Liver (tissue), 9 donors: ENCODE measurements around the gene FOXL1. TPM values are rescaled to one million over a fixed set of nuclear protein-coding genes. Genes with fewer than 3 reads are reported as not detected.

Experiments used
- DNase-seq: peaks from one replicate; pipeline ENCODE4 v3.0.0-alpha.2; 2017; ENCODE audit warnings: low spot score
- H3K27ac ChIP-seq, 2 donors: one replicate each; pipeline ENCODE4 v1.7.0; 2013; ENCODE audit warnings: inconsistent platforms in 2 of 2, low read length in 2 of 2, control low read depth in 1 of 2, low read depth in 1 of 2, mild to moderate bottlenecking in 1 of 2
- H3K27me3 ChIP-seq, 4 donors: one replicate each; pipeline versions ENCODE4 v1.6.1 to v1.7.0; 2013; ENCODE audit warnings: low read length in 3 of 4, inconsistent platforms in 1 of 4, mild to moderate bottlenecking in 1 of 4, moderate library complexity in 1 of 4; ENCODE audit not compliant: control insufficient read depth in 4 of 4, insufficient read depth in 4 of 4
- H3K36me3 ChIP-seq, 4 donors: one replicate each; pipeline versions ENCODE4 v1.6.1 to v1.7.0; 2013; ENCODE audit warnings: low read length in 3 of 4, mild to moderate bottlenecking in 3 of 4, low read depth in 1 of 4, moderate library complexity in 1 of 4; ENCODE audit not compliant: control insufficient read depth in 4 of 4, insufficient read depth in 3 of 4
- H3K4me1 ChIP-seq, 4 donors: one replicate each; pipeline versions ENCODE4 v1.6.1 to v1.7.0; 2013; ENCODE audit warnings: low read length in 3 of 4, mild to moderate bottlenecking in 3 of 4, moderate library complexity in 1 of 4; ENCODE audit not compliant: control insufficient read depth in 4 of 4, insufficient read depth in 4 of 4
- H3K4me3 ChIP-seq, 3 donors: one replicate each; pipeline versions ENCODE4 v1.6.1 to v1.7.0; 2013; ENCODE audit warnings: low read length in 3 of 3, control low read depth in 1 of 3, low read depth in 1 of 3, mild to moderate bottlenecking in 1 of 3
- H3K9ac ChIP-seq, 2 donors: one replicate each; pipeline ENCODE4 v1.7.0; 2013; ENCODE audit warnings: low read length in 2 of 2, mild to moderate bottlenecking in 2 of 2, moderate library complexity in 2 of 2, control low read depth in 1 of 2, low read depth in 1 of 2
- H3K9me3 ChIP-seq, 4 donors: one replicate each; pipeline versions ENCODE4 v1.6.1 to v1.7.0; 2013; ENCODE audit warnings: low read length in 3 of 4; ENCODE audit not compliant: control insufficient read depth in 4 of 4
- EGR1 ChIP-seq, 2 donors: IDR thresholded peaks; 2 replicates each; pipeline ENCODE4 v1.6.1; 2016 to 2018; ENCODE audit warnings: antibody characterized with exemption in 2 of 2, low read depth in 2 of 2
- FOXA1 ChIP-seq: IDR thresholded peaks from 2 replicates; pipeline ENCODE4 v1.6.1; 2016; ENCODE audit warnings: antibody characterized with exemption
- FOXA2 ChIP-seq: IDR thresholded peaks from 2 replicates; pipeline ENCODE4 v1.6.1; 2016; ENCODE audit warnings: antibody characterized with exemption
- GABPA ChIP-seq, 2 donors: IDR thresholded peaks in 1 of 2; conservative IDR thresholded peaks in 1 of 2; 2 replicates each; pipeline ENCODE4 v1.6.1; 2016; ENCODE audit warnings: antibody characterized with exemption in 2 of 2, mild to moderate bottlenecking in 1 of 2, moderate library complexity in 1 of 2
- HNF4A ChIP-seq, 2 donors: conservative IDR thresholded peaks; 2 replicates each; pipeline ENCODE4 v1.6.1; 2016; ENCODE audit warnings: antibody characterized with exemption in 2 of 2, mild to moderate bottlenecking in 2 of 2
- HNF4G ChIP-seq: IDR thresholded peaks from 2 replicates; pipeline ENCODE4 v1.6.1; 2016; ENCODE audit warnings: antibody characterized with exemption
- JUND ChIP-seq, 2 donors: IDR thresholded peaks; 2 replicates each; pipeline ENCODE4 v1.6.1; 2016; ENCODE audit warnings: antibody characterized with exemption in 2 of 2
- NR2F2 ChIP-seq: IDR thresholded peaks from 2 replicates; pipeline ENCODE4 v1.6.1; 2016; ENCODE audit warnings: antibody characterized with exemption
- RAD21 ChIP-seq, 2 donors: IDR thresholded peaks; 2 replicates each; pipeline ENCODE4 v1.6.1; 2016; ENCODE audit warnings: antibody characterized with exemption in 2 of 2, mild to moderate bottlenecking in 2 of 2
- RXRA ChIP-seq, 2 donors: IDR thresholded peaks; 2 replicates each; pipeline ENCODE4 v1.6.1; 2017 to 2018; ENCODE audit warnings: antibody characterized with exemption in 2 of 2, mild to moderate bottlenecking in 1 of 2
- SP1 ChIP-seq: IDR thresholded peaks from 2 replicates; pipeline ENCODE4 v1.6.1; 2018; ENCODE audit warnings: antibody characterized with exemption, mild to moderate bottlenecking
- TAF1 ChIP-seq: conservative IDR thresholded peaks from 2 replicates; pipeline ENCODE4 v1.6.1; 2016; ENCODE audit warnings: antibody characterized with exemption, mild to moderate bottlenecking
- YY1 ChIP-seq: IDR thresholded peaks from 2 replicates; pipeline ENCODE4 v1.6.1; 2016; ENCODE audit warnings: antibody characterized with exemption, mild to moderate bottlenecking
- WGBS: extraction: QIAGEN DNeasy Blood & Tissue Kit; methylation state at CpG from one replicate; pipeline ENCODE4 v1.1.7; 2013; 5-methylcytosine and 5-hydroxymethylcytosine counted together
- polyA plus RNA-seq, 2 donors: library from polyadenylated mRNA; stranded (reverse) in 1 of 2; unstranded in 1 of 2; fragments of 200-250 nt in 1 of 2; fragments of >200 nt in 1 of 2; fragmentation: Nextera tagmentation in 1 of 2; extraction: Ambion mirVana in 1 of 2; gene quantifications; one replicate each; pipeline versions ENCODE4 v1.2.1 to v1.2.3, GENCODE V29; 2013 to 2015
- total RNA-seq, 2 donors: library from RNA; depleted of rRNA; stranded (reverse); fragments of >200 nt; gene quantifications; one replicate each; pipeline ENCODE4 v1.2.3, GENCODE V29; 2014
- TF ChIP-seq, protein P1 (sequence below): IDR thresholded peaks from 2 replicates; pipeline ENCODE4 v1.6.1; 2016; ENCODE audit warnings: antibody characterized with exemption
- TF ChIP-seq, protein P2 (sequence below): fragments of 150-350 bp; IDR thresholded peaks from 2 replicates; pipeline ENCODE4 v1.5.1; 2017; ENCODE audit warnings: improper control_type of control experiment, low read depth, low read length; ENCODE audit not compliant: missing input control
- TF ChIP-seq, protein P3 (sequence below): IDR thresholded peaks from 2 replicates; pipeline ENCODE4 v1.6.1; 2016; ENCODE audit warnings: antibody characterized with exemption
- TF ChIP-seq, protein P4 (sequence below): IDR thresholded peaks from 2 replicates; pipeline ENCODE4 v1.6.1; 2016; ENCODE audit warnings: antibody characterized with exemption
- donor health status: healthy.
- donor health status: healthy.
- donor health status: healthy.
- donor health status: healthy.
- donor health status: healthy.

The FOXL1 gene
- total and polyA plus RNA-seq, 4 donors, result 0.05 to 0.06 TPM; not detected in 2

DNA sequence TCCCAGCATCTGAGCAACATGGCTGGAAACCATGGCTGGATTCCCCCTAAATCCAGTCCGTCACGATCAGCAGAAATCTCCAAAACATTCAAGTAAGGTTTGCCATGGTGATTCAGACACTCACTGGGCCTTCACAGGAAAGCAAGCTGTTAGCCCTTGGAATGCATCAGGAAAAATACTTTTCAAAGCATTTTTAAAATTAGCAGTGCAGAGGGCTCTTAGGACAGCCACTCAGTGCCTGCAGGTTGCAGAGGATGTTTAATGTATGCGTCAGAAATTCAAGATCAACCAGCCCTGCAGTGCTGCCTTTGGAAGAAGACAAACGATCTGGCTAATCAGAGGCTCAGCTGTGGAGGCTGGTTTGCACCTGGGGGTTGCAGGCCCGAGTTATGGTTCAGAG is 50.3 kb downstream of the FOXL1 start:
- 75% methylated on average over 5 of the region's 5 CpGs for WGBS
- H3K4me3 ChIP-seq, result no peak overlapping the region
- H3K9ac ChIP-seq, result no peak overlapping the region
- no peaks in the 10 kb centered on the region for H3K27me3 ChIP-seq
- no peaks in the 10 kb centered on the region for H3K36me3 ChIP-seq
- H3K4me1 ChIP-seq, result no peaks in the 10 kb centered on the region
- DNase-seq, result no peak
- no peaks in the 10 kb centered on the region for H3K9me3 ChIP-seq
- TF ChIP-seq EGR1 (IDR thresholded peaks at IDR 0.05; ENCODE audit: low read depth in 2 of 2) (no peak), TAF1 (no peak), FOXA2 (no peak), HNF4G (no peak), JUND (IDR thresholded peaks at IDR 0.05) (no peak), FOXA1 (no peak), YY1 (no peak)
- TF ChIP-seq, protein P1, sequence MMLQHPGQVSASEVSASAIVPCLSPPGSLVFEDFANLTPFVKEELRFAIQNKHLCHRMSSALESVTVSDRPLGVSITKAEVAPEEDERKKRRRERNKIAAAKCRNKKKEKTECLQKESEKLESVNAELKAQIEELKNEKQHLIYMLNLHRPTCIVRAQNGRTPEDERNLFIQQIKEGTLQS, result no peak
- TF ChIP-seq, protein P2, sequence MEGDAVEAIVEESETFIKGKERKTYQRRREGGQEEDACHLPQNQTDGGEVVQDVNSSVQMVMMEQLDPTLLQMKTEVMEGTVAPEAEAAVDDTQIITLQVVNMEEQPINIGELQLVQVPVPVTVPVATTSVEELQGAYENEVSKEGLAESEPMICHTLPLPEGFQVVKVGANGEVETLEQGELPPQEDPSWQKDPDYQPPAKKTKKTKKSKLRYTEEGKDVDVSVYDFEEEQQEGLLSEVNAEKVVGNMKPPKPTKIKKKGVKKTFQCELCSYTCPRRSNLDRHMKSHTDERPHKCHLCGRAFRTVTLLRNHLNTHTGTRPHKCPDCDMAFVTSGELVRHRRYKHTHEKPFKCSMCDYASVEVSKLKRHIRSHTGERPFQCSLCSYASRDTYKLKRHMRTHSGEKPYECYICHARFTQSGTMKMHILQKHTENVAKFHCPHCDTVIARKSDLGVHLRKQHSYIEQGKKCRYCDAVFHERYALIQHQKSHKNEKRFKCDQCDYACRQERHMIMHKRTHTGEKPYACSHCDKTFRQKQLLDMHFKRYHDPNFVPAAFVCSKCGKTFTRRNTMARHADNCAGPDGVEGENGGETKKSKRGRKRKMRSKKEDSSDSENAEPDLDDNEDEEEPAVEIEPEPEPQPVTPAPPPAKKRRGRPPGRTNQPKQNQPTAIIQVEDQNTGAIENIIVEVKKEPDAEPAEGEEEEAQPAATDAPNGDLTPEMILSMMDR, result no peak
- no peak overlapping the region for H3K27ac ChIP-seq

DNA sequence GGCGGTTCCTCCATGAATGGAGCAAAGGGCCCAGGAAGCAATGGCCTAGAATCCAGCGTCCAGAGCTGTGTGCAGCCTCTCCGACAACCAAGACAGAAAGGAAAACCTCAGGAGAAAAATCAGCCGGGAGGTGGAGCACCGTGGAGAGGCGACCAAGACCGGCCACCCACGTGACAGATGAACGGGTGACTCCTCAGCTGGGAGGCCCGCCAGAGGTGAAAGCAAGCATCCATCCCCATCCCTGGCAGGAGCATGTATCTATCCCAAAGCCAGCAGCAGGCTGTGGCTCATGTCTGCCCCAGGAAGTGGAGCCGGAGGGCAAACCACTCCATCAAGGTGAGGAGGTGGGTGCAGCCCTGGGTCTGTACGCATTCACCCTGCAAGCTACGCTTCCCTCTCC is 52.1 kb downstream of the FOXL1 start:
- no peak overlapping the region for H3K4me3 ChIP-seq
- DNase-seq, result no peak
- WGBS, result 82% methylated on average over 13 of the region's 13 CpGs

DNA sequence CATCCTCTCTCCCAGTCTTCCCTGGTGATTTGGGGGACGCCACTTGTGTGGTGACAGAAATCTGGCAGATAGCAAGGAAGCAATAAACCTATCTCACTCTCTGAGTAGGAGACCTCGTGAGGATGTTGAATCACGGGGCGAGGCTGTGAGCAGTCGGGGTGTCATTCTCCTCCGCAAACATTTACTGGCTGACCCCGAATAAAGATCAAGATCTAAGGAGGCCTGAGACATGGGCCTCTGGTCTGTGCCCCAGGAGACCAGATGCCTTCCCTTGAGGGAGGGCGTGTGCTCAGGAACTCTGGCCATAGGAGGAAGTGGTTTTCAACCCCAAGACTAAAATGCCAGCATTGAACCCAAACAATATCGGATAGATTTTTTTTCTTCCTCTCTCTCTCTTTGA is 53.1 kb downstream of the FOXL1 start:
- Histone ChIP-seq H3K27ac (no peak overlapping the region), H3K4me3 (no peak overlapping the region), H3K4me1 (no peaks in the 10 kb centered on the region), H3K27me3 (no peaks in the 10 kb centered on the region), H3K36me3 (no peaks in the 10 kb centered on the region), H3K9ac (no peak overlapping the region), H3K9me3 (no peaks in the 10 kb centered on the region)
- WGBS, result 58% methylated on average over 9 of the region's 9 CpGs
- DNase-seq, result no peak
- TF ChIP-seq RAD21 (IDR thresholded peaks at IDR 0.05) (no peak), SP1 (no peak), HNF4G (no peak), JUND (IDR thresholded peaks at IDR 0.05) (no peak), GABPA (IDR thresholded peaks at IDR 0.05 in 1 of 2, conservative IDR thresholded peaks at IDR 0.05 in 1 of 2) (no peak), FOXA2 (no peak), YY1 (no peak), HNF4A (conservative IDR thresholded peaks at IDR 0.05) (no peak), RXRA (IDR thresholded peaks at IDR 0.05) (no peak), FOXA1 (no peak), NR2F2 (no peak), TAF1 (no peak), EGR1 (IDR thresholded peaks at IDR 0.05; ENCODE audit: low read depth in 2 of 2) (no peak)
- TF ChIP-seq, protein P2, result no peak
- TF ChIP-seq, protein P3, sequence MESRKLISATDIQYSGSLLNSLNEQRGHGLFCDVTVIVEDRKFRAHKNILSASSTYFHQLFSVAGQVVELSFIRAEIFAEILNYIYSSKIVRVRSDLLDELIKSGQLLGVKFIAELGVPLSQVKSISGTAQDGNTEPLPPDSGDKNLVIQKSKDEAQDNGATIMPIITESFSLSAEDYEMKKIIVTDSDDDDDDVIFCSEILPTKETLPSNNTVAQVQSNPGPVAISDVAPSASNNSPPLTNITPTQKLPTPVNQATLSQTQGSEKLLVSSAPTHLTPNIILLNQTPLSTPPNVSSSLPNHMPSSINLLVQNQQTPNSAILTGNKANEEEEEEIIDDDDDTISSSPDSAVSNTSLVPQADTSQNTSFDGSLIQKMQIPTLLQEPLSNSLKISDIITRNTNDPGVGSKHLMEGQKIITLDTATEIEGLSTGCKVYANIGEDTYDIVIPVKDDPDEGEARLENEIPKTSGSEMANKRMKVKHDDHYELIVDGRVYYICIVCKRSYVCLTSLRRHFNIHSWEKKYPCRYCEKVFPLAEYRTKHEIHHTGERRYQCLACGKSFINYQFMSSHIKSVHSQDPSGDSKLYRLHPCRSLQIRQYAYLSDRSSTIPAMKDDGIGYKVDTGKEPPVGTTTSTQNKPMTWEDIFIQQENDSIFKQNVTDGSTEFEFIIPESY, result no peak
- TF ChIP-seq, protein P1, result no peak
- TF ChIP-seq, protein P4, sequence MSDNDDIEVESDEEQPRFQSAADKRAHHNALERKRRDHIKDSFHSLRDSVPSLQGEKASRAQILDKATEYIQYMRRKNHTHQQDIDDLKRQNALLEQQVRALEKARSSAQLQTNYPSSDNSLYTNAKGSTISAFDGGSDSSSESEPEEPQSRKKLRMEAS, result no peak

More for the DNA sequence above, 52.1 kb downstream of the FOXL1 start:
- no peaks in the 10 kb centered on the region for H3K9me3 ChIP-seq
- TF ChIP-seq YY1, result no peak
- TF ChIP-seq, protein P2, result no peak
- H3K9ac ChIP-seq, result no peak overlapping the region
- no peaks in the 10 kb centered on the region for H3K36me3 ChIP-seq
- no peaks in the 10 kb centered on the region for H3K4me1 ChIP-seq
- no peaks in the 10 kb centered on the region for H3K27me3 ChIP-seq
- H3K27ac ChIP-seq, result no peak overlapping the region
